Neural cell (in vitro differentiated cells): ENCODE measurements around the gene DNAJC6.

ENCODE experiments used
- CTCF ChIP-seq: fragments of 450-650 bp; IDR thresholded peaks from 2 replicates; pipeline ENCODE4 v1.5.1; 2014; ENCODE audit warnings: antibody characterized with exemption, mild to moderate bottlenecking, moderate library complexity; ENCODE audit not compliant: poor library complexity, severe bottlenecking
- EP300 ChIP-seq: fragments of 450-650 bp; conservative IDR thresholded peaks from 2 replicates; pipeline ENCODE4 v1.6.1; 2014; ENCODE audit warnings: antibody characterized with exemption, mild to moderate bottlenecking, moderate library complexity; ENCODE audit not compliant: poor library complexity, severe bottlenecking
- EZH2 ChIP-seq: fragments of 200-600, 300-800 bp; shearing (Covaris generic), sonication (generic); IDR thresholded peaks from 2 replicates; pipeline ENCODE4 v1.6.1; 2014; ENCODE audit warnings: antibody characterized with exemption, low read length, borderline replicate concordance, mild to moderate bottlenecking; ENCODE audit not compliant: insufficient read depth, poor library complexity, severe bottlenecking
- MXI1 ChIP-seq: fragments of 450-650 bp; conservative IDR thresholded peaks from 2 replicates; pipeline ENCODE4 v1.6.1; 2014; ENCODE audit warnings: antibody characterized with exemption, mild to moderate bottlenecking; ENCODE audit not compliant: poor library complexity, severe bottlenecking
- POLR2AphosphoS5 ChIP-seq: IDR thresholded peaks from 2 replicates; pipeline ENCODE4 v1.6.1; 2012
- RAD21 ChIP-seq: fragments of 450-650 bp; conservative IDR thresholded peaks from 2 replicates; pipeline ENCODE4 v1.6.1; 2014; ENCODE audit warnings: antibody characterized with exemption, mild to moderate bottlenecking, moderate library complexity
- REST ChIP-seq: IDR thresholded peaks from 2 replicates; pipeline ENCODE4 v1.6.1; 2012; ENCODE audit warnings: borderline replicate concordance
- SMC3 ChIP-seq: fragments of 450-650 bp; conservative IDR thresholded peaks from 2 replicates; pipeline ENCODE4 v1.6.1; 2014; ENCODE audit warnings: antibody characterized with exemption, mild to moderate bottlenecking, moderate library complexity; ENCODE audit not compliant: poor library complexity
- TAF1 ChIP-seq: IDR thresholded peaks from 2 replicates; pipeline ENCODE4 v1.6.1; 2012; ENCODE audit warnings: low read depth

GRCh38 chr1:65267683-65268082, 41.7 kb upstream of the DNAJC6 start:
- TF ChIP-seq REST: no peak
- TF ChIP-seq CTCF: no peak
- TF ChIP-seq POLR2AphosphoS5: no peak
- TF ChIP-seq RAD21: no peak
- no peak for TF ChIP-seq MXI1
- no peak for TF ChIP-seq TAF1
- TF ChIP-seq EZH2: no peak
- no peak for TF ChIP-seq EP300
- no peak for TF ChIP-seq SMC3
